PC-3 (cell line): ENCODE measurements around the gene BMPER.

Experiments used
- EZH2 ChIP-seq: fragments of 300-600 bp; sonication (generic); IDR thresholded peaks from one replicate; pipeline ENCODE4 v1.6.1; 2017; ENCODE audit warnings: antibody characterized with exemption, mild to moderate bottlenecking, low read length; ENCODE audit not compliant: unreplicated experiment
- EZH2phosphoT487 ChIP-seq: fragments of 300-600 bp; sonication (generic); IDR thresholded peaks from 2 replicates; pipeline ENCODE4 v1.6.1; 2018; ENCODE audit warnings: mild to moderate bottlenecking, antibody characterized with exemption, low read length, borderline replicate concordance
- TF ChIP-seq, protein P1 (sequence below): fragments of 300-600 bp; sonication (generic); conservative IDR thresholded peaks from 2 replicates; pipeline ENCODE4 v1.5.1; 2017; ENCODE audit warnings: antibody characterized with exemption, low read depth, mild to moderate bottlenecking, low read length

DNA sequence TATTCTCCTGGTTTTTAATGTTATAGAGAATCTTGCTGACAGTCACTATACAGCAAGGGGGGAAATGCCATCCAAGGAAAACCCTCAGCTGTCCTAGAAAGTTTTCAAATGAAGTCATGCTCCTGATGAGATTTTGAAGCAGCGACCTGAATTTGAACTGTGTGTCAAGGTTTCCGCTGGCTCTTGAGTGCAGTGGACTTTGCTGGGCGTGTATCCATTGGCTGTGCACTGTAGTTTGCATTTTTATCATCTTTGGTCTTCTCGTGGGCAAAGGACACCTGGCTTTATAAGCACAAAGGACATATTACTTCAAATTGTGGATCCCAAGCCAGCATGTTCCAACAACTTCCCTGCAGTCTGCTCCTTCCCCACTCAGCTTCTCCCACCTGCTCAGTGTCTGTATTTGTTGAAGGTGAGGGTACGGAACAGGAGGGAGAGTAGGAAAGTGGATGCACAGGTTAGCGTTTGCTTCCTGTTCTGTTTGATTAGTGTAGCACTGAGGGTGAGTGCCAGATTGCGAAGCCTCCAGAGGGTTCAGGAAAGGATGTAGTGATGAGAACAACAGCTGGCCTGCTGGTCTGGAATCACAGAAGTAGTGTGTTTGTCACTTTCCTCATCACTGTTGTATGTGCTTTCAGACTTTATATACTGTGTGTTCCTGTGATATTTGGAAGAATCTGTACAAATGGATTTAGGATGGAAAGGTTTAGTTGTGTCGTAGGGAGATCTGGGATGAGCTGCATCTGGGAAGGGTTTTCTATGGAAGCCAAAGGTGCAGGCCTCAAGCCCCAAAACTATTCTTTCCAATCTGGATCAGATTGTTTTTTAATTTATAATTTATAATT is 204.8 kb downstream of the BMPER start:
- TF ChIP-seq, protein P1, sequence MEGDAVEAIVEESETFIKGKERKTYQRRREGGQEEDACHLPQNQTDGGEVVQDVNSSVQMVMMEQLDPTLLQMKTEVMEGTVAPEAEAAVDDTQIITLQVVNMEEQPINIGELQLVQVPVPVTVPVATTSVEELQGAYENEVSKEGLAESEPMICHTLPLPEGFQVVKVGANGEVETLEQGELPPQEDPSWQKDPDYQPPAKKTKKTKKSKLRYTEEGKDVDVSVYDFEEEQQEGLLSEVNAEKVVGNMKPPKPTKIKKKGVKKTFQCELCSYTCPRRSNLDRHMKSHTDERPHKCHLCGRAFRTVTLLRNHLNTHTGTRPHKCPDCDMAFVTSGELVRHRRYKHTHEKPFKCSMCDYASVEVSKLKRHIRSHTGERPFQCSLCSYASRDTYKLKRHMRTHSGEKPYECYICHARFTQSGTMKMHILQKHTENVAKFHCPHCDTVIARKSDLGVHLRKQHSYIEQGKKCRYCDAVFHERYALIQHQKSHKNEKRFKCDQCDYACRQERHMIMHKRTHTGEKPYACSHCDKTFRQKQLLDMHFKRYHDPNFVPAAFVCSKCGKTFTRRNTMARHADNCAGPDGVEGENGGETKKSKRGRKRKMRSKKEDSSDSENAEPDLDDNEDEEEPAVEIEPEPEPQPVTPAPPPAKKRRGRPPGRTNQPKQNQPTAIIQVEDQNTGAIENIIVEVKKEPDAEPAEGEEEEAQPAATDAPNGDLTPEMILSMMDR, result no peak
- no peak for TF ChIP-seq EZH2
- TF ChIP-seq EZH2phosphoT487, result no peak
